Stimulated activated CD8-positive, alpha-beta memory T cell treated with anti-CD3 and anti-CD28 coated beads, Interleukin-15, amount 100 ng/mL, for 1 hour (primary cell): Measurements from ENCODE around the gene GTF2F1.
"Not testable (repeated sequence)": the region's sequence is repeated elsewhere in the genome, so short reads cannot be mapped to it uniquely, and the experiment has no call there.

ENCODE experiments used
- DNase-seq: peaks from one replicate; pipeline ENCODE4 v3.0.0-alpha.2; 2020; ENCODE audit warnings: low read depth

The GTF2F1 gene

DNA sequence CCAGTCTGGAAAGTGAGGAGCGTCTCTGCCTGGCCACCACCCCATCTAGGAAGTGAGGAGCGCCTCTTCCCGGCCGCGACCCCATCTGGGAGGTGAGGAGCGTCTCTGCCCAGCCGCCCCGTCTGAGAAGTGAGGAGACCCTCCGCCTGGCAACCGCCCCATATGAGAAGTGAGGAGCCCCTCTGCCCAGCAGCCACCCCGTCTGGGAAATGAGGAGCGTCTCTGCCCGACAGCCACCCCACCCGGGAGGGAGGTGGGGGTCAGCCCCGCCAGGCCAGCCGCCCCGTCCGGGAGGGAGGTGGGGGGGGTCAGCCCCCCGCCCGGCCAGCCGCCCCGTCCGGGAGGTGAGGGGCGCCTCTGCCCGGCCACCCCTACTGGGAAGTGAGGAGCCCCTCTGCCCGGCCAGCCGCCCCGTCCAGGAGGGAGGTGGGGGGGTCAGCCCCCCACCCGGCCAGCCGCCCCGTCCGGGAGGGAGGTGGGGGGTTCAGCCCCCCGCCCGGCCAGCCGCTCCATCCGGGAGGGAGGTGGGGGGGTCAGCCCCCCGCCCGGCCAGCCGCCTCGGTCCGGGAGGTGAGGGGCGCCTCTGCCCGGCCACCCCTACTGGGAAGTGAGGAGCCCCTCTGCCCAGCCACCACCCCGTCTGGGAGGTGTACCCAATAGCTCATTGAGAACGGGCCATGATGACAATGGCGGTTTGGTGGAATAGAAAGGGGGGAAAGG is 37.5 kb downstream of the GTF2F1 start:
- not testable (repeated sequence) for DNase-seq

DNA sequence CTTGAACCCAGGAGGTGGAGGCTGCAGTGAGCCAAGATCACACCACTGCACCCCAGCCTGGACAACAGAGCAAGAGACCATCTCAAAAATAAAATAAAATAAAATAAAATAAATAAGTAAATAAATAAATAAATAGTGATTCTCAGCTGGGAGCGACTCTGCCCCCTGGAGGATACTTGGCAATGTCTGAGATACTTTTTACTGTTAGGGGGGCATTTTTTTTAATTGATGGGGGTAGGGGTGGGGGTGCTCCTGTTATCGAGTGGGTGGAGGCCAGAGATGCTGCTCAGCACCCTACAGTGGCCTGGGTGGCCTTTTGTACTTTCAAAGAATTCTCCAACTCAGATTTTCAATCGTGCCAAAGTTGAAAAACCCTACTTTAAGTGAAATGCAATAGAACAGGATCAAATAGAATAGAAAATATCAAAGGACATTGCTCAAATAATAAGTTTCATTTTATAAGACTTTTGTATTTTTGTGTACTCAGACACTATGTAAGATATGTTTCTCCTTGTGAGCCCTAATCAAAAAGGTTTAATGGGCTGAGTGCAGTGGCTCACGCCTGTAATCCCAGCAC is 38.8 kb downstream of the GTF2F1 start:
- no peak for DNase-seq

DNA sequence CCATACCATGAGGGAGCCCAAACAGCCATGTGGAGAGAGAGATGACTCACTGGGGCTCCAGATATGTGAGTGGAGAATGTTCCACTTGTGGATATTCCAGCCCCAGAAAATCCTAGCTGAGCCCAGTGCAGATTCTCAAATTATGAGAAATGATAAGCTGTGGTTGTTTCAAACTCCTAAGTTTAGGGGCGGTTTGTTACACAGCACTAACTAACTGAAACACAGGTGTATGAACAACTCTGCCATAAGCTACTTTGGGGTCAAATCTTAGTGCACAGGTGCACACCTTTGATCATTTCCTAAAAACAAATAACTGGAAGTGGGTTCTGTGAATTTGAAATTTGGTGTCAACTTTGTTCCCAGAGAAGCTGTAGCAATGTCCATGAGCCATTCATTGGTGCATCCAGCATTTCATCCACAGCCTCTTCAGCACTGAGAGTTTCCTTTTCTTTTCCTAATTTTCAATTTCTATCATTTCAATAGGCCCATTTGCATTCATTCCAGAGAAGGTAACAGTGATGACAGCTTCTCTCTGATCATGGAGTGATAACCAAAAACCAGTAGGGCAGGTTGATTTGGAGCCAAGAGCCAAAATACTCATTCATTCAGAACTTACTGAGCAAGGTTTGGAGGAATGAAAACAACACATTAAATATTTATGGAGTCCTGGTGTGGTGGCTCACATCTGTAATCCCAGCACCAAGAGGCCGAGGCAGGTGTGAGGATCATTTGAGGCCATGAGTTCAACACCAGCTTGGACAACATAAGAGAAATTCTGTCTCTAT is 40.4 kb downstream of the GTF2F1 start:
- no peak for DNase-seq

DNA sequence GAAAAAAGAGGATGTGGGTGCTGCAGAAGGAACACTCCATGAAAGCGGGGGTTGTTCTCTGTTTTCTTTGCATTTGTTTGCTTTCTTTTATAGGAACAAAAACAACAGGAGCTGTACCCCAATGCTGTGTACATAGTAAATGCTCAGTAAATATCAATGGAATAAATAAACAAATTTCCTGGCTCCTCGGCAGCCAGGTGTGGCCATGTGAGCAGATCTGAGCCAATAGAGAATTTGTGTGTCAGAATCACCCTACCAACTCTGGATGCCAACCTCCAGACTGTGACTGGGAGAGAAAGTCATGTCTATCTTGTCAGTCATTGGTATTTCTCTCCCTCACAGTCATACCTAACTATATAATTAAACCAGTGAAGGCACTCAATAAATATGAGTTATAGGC is 42.3 kb downstream of the GTF2F1 start:
- DNase-seq, result no peak

DNA sequence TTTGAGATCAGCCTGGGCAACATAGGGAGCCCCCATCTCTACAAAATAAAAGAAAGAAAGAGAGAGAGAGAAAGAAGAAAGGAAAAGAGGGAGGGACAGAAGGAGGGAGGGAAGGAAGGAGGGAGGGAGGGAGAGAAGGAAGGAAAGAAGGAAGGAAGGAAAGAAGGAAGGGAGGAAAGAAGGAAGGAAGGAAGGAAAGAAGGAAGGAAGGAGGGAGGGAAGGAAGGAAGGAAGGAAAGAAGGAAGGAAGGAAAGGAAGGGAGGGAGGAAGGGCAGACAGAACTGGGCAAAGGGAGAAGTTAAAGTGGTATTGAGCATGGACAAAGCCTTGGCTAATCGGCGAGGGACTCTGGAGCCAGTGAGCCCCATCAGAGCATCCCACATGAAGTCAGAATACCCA is 43.7 kb downstream of the GTF2F1 start:
- not testable (repeated sequence) for DNase-seq

DNA sequence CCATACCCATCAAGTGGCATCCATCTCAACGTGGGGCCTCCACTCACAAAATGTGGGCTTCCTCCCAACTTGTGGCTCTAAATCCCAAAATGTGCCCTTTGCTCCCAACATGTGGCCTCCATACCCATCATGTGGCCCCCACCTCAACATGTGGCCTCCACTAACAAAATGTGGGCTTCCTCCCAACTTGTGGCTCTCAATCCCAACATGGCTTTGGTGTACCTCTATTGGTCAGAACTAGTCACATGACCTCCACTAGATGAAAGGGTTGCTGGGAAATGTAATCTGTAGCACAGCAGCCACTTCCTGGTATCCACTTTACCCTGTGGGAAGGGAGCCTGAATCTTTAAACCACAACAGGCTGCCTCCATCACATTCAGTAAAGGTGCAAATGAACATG is 49.5 kb downstream of the GTF2F1 start:
- DNase-seq, result no peak

DNA sequence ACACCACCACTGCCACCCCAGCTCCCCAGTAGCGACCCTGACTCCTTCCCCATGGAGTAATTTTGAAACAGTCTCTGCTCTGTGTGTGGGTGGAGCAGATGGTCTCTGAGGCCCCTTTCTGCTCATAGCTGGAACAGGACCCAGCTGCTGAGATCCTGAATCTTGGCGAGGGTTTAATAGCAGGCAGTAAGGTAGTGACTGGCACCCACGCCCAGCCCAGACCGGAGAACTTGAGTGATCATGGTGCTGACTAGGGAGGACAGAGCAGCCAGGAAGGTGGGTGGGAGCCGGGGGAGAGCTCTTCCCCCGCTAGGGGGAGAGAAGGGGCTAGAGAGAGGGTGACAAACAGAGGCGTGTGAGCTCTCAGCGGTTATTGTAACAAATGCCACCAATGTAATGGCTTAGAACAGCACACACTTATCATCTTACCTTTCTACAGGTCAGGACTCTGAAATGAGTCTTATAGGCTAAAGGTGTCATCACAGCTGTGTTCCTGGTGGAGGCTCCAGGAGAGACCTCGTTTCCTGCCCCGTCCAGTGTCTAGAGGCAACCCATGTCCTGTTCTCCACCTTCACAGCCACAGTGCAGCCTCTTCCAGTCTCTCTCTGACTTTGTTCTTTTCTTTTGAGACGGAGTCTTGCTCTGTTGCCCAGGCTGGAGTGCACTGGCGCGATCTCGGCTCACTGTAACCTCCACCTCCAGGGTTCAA is 52.3 kb downstream of the GTF2F1 start:
- DNase-seq, result no peak

DNA sequence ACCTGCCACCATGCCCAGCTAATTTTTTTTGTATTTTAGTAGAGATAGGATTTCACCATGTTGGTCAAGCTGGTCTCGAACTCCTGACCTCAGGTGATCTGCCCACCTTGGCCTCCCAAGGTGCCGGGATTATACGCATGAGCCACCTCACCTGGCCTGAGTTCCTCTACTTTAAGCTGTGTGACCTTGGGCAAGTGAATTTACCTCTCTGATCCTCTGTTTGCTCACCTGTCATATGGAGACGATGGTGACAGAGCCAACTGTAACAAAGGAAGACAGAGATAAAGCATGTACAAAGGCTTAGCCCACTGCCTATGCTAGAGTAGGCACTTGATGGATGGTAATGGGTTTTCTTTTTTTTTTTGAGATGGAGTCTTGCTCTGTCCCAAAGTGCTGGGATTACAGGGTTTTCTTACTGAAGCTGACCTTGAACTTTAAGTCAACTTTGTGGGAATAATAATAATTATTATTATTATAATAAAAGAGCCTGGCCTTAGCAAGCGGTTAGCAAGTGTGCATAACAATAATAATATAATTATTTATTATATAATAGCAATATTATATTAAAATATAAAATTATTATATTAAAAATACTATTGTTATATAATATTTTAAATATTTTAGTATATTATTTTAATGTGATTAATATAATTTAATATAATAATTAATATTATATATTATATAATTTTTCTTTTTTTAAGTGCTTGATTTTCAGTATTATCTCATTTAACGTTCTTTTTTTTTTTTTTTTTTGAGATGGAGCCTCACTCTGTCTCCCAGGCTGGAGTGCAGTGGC is 58.3 kb downstream of the GTF2F1 start:
- DNase-seq, result no peak

DNA sequence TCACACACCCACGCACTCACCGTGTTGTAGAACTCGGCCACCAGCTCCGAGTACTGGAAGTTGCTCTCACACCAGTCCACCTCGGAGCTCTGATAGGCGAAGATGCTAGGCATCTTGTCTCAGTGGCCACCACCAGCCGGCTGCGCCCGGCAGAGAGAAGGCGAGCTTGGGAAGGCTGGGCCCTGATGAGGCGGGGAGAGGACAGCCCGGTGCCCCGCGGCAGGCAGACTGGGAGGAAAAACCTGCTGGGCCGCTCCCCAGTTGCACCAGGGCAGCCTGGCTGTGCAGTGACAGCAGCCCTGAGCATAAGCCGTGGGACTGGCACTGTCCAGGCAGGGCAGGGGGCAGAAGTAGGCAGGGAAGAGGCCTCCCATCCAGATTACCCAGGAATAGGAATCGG is 59.5 kb downstream of the GTF2F1 start, which contains the start of gene ACER1:
Gene ACER1, minus strand, starts transcription at position 174 of the 400 bp plus-strand sequence. Its CDS starts 61 bp downstream, at position 113.
- DNase-seq, result no peak
